Measurements from ENCODE around the gene EIF4G3.
"Not testable (repeated sequence)": the region's sequence is repeated elsewhere in the genome, so short reads cannot be mapped to it uniquely, and the experiment has no call there.

EIF4G3 gene

GRCh38 chr1:21067551-21068227 is 109.0 kb downstream of the EIF4G3 start:
- no peak for DNase-seq (ENCODE audit: low read depth in 2 of 2)

- DNase-seq (ENCODE audit: low read depth in 2 of 2): no peak
Measured at GRCh38 chr1:21066356-21067012, 110.2 kb downstream of the EIF4G3 start.

- DNase-seq (ENCODE audit: low read depth in 2 of 2): no peak
Measured at GRCh38 chr1:21065851-21066250, 110.8 kb downstream of the EIF4G3 start.

GRCh38 chr1:21064057-21064456 is 112.6 kb downstream of the EIF4G3 start:
- DNase-seq (ENCODE audit: low read depth in 2 of 2): no peak

GRCh38 chr1:21060523-21060922 is 116.2 kb downstream of the EIF4G3 start:
- DNase-seq (ENCODE audit: low read depth in 2 of 2): no peak

GRCh38 chr1:21059021-21059420 is 117.7 kb downstream of the EIF4G3 start:
- DNase-seq (ENCODE audit: low read depth in 2 of 2): no peak

- no peak for DNase-seq (ENCODE audit: low read depth in 2 of 2)
Measured at GRCh38 chr1:21058035-21058793, 118.5 kb downstream of the EIF4G3 start.

GRCh38 chr1:21053189-21053928 is 123.3 kb downstream of the EIF4G3 start:
- DNase-seq (ENCODE audit: low read depth in 2 of 2): not testable (repeated sequence)

GRCh38 chr1:21052034-21052433 is 124.7 kb downstream of the EIF4G3 start:
- no peak for DNase-seq (ENCODE audit: low read depth in 2 of 2)

- no peak for DNase-seq (ENCODE audit: low read depth in 2 of 2)
Measured at GRCh38 chr1:21051177-21051825, 125.4 kb downstream of the EIF4G3 start.

GRCh38 chr1:21050031-21050430 is 126.7 kb downstream of the EIF4G3 start:
- DNase-seq (ENCODE audit: low read depth in 2 of 2): no peak

GRCh38 chr1:21048462-21048861 is 128.2 kb downstream of the EIF4G3 start:
- no peak for DNase-seq (ENCODE audit: low read depth in 2 of 2)

GRCh38 chr1:21046132-21046531 is 130.6 kb downstream of the EIF4G3 start:
- no peak for DNase-seq (ENCODE audit: low read depth in 2 of 2)

- no peak for DNase-seq (ENCODE audit: low read depth in 2 of 2)
Measured at GRCh38 chr1:21045351-21045750, 131.3 kb downstream of the EIF4G3 start.

GRCh38 chr1:21042929-21043605 is 133.6 kb downstream of the EIF4G3 start:
- no peak for DNase-seq (ENCODE audit: low read depth in 2 of 2)

GRCh38 chr1:21041541-21041940 is 135.2 kb downstream of the EIF4G3 start:
- DNase-seq (ENCODE audit: low read depth in 2 of 2): no peak

GRCh38 chr1:21037091-21037490 is 139.6 kb downstream of the EIF4G3 start:
- DNase-seq (ENCODE audit: low read depth in 2 of 2): no peak

- DNase-seq (ENCODE audit: low read depth in 2 of 2): no peak
Measured at GRCh38 chr1:21035794-21036193, 140.9 kb downstream of the EIF4G3 start.

GRCh38 chr1:21034725-21035628 is 141.7 kb downstream of the EIF4G3 start:
- no peak for DNase-seq (ENCODE audit: low read depth in 2 of 2)

GRCh38 chr1:21032741-21033140 is 144.0 kb downstream of the EIF4G3 start:
- DNase-seq (ENCODE audit: low read depth in 2 of 2): no peak
